Erythroblast (primary cell): ENCODE results near the gene AQP1.

Source experiments
- GATA1 ChIP-seq: IDR thresholded peaks from 2 replicates; pipeline ENCODE4 v1.6.1; 2011; ENCODE audit warnings: low read depth, mild to moderate bottlenecking, control low read depth, low read length, moderate library complexity
- POLR2A ChIP-seq: IDR thresholded peaks from 2 replicates; pipeline ENCODE4 v1.6.1; 2011; ENCODE audit warnings: mild to moderate bottlenecking, low read length

GRCh38 chr7:30974605-30975255 is 63.1 kb downstream of the AQP1 start:
- TF ChIP-seq POLR2A (no peak), GATA1 (no peak)
